PFSK-1 (cell line): Measurements from ENCODE around the gene CCM2L.

Experiments used
- FOXP2 ChIP-seq: optimal IDR thresholded peaks from 2 replicates; pipeline ENCODE3; 2011; ENCODE audit warnings: borderline replicate concordance, control low read depth, inconsistent platforms; ENCODE audit not compliant: insufficient read depth; ENCODE audit errors: extremely low read length, extremely low read depth
- POLR2AphosphoS5 ChIP-seq: IDR thresholded peaks from 2 replicates; pipeline ENCODE4 v1.6.1; 2012; ENCODE audit warnings: low read depth, mild to moderate bottlenecking, control low read depth, low read length, moderate library complexity
- REST ChIP-seq, 2 experiments: IDR thresholded peaks; 2 replicates each; pipeline versions ENCODE4 v1.6.1 to v1.8.0; 2011 to 2012; ENCODE audit warnings: low read depth in 2 of 2, low read length in 2 of 2, control low read depth in 1 of 2, inconsistent platforms in 1 of 2, mild to moderate bottlenecking in 1 of 2, moderate library complexity in 1 of 2; ENCODE audit not compliant: insufficient read depth in 1 of 2
- SIN3A ChIP-seq: IDR thresholded peaks from 2 replicates; pipeline ENCODE4 v1.6.1; 2012; ENCODE audit warnings: mild to moderate bottlenecking, low read length, moderate library complexity, borderline replicate concordance; ENCODE audit not compliant: insufficient read depth
- TAF1 ChIP-seq: IDR thresholded peaks from 2 replicates; pipeline ENCODE4 v1.6.1; 2012; ENCODE audit warnings: low read length, control low read depth, borderline replicate concordance; ENCODE audit not compliant: insufficient read depth

CCM2L gene

DNA sequence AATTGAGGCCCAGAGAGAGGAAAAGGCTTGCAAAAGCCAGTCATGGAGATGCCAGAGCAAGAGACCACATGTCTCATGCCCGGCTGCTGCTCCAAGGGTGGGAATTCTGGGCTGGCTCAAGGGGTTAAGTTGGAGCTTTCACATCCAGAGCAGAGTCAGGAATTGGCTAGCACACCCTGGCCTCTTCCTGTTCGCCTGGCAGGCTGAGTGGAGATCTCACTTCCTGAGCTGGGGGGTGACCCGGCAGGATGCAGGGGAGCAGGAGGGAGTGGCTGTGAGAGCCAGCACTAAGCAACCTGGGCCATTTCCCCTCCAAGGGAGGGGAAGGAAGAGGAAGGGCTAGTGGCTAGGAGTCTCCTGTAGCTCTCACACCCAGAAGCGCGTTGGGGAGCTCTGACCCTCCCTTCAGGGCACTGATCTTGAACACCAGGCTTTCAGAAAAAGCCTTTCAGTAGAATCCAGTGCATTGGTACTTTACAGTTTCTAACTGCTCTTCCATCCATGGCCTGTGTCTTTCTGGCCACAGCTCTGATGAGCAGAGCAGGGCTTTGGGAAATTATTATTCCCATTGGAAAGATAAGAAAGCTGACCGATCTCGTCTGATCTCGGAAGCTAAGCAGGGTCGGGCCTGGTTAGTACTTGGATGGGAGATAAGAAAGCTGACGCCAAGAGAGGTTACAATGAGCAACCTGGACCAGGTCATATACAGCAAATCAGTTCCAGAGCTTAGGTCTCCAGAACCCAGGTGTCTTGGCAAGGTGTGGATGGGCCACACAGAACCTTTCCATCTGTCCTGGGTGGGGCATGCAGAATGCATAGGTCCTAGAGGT lies 2.2 kb upstream of the CCM2L start:
- TF ChIP-seq POLR2AphosphoS5 (peak; percentile 75; the same call in 1 of the 2 replicates), SIN3A (peak; percentile 75; the same call in 1 of the 2 replicates), REST (IDR thresholded peaks at IDR 0.05; ENCODE audit: insufficient read depth in 1 of 2, low read depth in 2 of 2, low read length in 2 of 2) (peak; percentile 35 to 68; a peak in 2 of 4 replicates), TAF1 (peak; percentile 80; the same call in 1 of the 2 replicates), FOXP2 (peak; percentile 75)

- no peak for TF ChIP-seq SIN3A
- TF ChIP-seq POLR2AphosphoS5, result no peak
- TF ChIP-seq FOXP2, result no peak
- no peak for TF ChIP-seq TAF1
- TF ChIP-seq REST (IDR thresholded peaks at IDR 0.05; ENCODE audit: insufficient read depth in 1 of 2, low read depth in 2 of 2, low read length in 2 of 2), result no peak
Observed at GRCh38 chr20:32009564-32009963, 674 bp upstream of the CCM2L start.

DNA sequence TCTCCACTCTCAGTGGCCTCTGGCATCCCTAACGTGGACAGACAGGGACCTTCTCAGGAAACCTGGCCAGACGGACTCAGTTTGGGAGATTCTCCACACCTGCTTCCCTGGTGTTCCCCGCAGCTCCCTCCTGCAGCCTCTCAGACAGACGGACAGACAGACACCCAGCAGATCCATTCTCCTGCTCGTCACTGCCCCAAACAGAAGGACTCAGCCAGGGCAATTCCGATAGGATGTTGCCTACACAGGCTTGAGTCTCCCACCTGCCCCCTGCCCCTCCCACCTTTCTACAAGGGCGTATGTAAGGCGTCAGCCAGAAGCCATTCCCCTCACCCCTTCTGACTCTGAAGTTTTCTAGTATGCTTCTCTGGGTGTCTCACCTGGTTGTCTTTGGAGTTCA lies 428 bp downstream of the CCM2L start:
- no peak for TF ChIP-seq SIN3A

DNA sequence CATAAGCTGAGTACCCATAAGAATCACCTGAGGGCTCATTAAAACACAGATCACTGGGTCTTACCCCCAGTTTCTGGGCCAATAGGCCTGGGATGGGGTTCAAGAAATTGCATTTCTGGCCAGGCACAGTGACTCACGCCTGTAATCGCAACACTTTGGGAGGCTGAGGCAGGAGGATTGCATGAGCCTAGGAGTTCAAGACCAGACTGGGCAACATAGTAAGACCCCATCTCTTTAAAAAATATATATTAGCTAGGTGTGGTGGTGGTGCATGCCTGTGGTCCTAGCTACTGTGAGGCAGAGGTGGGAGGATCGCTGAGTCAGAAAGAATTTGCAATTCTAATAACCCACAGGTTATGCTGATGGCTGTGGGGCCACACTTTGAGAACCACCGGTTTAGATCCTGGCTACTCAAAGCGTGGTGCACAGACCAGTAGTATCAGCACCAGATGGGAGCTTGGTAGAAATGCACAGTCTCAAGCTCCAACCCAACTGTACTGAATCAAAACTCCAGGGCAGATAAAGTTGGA lies 2.0 kb downstream of the CCM2L start:
- no peak for TF ChIP-seq POLR2AphosphoS5
- no peak for TF ChIP-seq TAF1

- TF ChIP-seq TAF1, result no peak
- no peak for TF ChIP-seq POLR2AphosphoS5
- no peak for TF ChIP-seq SIN3A
- TF ChIP-seq REST (IDR thresholded peaks at IDR 0.05; ENCODE audit: insufficient read depth in 1 of 2, low read depth in 2 of 2, low read length in 2 of 2), result no peak
- no peak for TF ChIP-seq FOXP2
Observed at GRCh38 chr20:32013326-32013725, 3.1 kb downstream of the CCM2L start.

DNA sequence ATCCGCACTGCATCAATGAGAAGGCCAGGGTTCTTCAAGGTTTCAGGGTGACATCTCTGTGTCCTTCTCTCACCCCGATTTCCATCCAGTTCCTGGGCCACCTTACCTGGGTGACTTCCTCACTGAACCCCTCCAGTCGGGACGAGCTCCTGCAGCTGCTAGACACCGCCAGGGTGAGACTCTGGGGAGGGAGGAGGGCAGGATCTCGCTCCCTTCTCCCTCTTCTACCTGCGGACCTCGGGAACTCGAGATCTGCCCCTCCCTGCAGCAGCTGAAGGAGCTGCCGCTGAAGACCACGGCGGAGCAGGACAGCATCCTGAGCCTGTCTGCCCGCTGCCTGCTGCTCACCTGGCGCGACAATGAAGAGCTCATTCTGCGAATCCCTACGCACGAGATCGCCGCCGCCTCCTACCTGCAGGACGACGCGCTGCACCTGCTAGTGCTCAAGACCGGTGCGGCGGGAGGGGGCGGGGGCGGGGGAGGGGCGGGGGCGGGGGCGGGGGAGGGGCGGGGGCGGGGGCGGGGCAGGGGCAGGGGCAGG lies 7.5 kb downstream of the CCM2L start:
- TF ChIP-seq TAF1 (no peak), SIN3A (no peak), FOXP2 (no peak)
